ENCODE results near the gene TRIM73.
"Not testable (repeated sequence)": the region's sequence is repeated elsewhere in the genome, so short reads cannot be mapped to it uniquely, and the experiment has no call there.

The TRIM73 gene

DNA sequence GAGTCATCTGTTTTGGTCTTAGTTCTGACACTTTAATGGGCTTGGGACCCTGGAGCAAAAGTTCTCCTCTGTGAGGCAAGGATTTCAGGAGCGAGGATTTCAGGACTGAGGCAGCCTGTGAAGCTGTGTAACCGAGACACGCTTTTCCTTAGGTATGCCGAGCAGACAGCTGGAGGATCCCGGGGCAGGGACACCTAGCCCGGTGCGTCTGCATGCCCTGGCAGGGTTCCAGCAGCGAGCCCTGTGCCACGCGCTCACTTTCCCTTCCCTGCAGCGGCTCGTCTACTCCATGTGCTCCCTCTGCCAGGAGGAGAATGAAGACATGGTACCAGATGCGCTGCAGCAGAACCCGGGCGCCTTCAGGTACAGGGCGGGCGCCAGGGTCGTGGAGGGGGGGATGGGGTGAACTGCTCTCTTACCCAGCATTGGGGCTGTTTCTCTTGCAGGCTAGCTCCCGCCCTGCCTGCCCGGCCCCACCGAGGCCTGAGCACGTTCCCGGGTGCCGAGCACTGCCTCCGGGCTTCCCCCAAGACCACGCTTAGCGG lies 20.5 kb downstream of the TRIM73 start:
- DNase-seq (ENCODE audit: low read depth in 2 of 2), result not testable (repeated sequence)

DNA sequence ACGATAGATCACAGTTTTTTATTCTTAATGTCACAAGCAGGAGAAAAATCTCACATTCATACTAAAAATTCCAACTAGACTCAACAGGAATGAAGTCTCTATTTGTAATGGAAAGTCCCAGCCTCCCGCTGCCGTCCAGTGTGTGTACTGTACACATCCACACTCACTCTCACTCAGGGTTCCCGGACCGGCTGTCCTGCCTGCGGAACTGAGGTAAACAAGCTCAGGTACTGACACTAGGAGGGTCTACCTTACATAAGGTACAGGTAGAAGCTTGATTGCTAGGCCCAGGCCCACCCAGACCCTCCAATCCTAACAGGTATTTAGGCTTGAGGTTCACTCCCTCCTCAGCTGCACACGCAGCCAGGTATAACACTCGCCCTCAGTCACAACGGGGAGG lies 21.4 kb downstream of the TRIM73 start:
- not testable (repeated sequence) for DNase-seq (ENCODE audit: low read depth in 2 of 2)

DNA sequence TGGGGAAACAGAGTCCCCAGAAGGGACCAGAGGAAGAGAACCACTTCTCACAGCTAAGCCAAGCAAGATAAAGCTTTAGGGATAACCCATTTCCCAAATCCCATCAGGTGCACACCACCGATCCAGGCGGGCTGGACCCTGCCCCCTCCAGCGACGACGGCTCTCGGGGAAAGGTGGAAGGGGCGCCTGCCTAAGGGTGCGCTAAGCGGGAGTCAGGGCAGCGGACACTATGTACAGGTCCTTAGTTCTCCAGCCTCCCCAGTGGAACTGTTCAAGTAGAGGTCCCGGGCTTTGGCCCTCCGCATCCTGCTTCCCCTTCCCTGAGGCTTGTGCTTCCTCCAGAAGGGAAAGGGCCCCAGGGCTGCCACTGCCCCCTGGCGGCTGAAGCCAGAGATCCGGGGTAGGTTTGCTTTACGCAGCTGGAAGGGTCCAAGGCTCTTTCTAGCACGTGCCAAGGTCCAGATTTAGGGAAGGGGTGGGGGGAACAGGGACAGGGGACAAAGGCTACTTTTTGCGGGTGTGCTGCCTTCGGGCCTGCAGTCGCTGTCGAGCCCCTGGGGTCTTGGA lies 22.9 kb downstream of the TRIM73 start:
- DNase-seq (ENCODE audit: low read depth in 2 of 2), result not testable (repeated sequence)

DNA sequence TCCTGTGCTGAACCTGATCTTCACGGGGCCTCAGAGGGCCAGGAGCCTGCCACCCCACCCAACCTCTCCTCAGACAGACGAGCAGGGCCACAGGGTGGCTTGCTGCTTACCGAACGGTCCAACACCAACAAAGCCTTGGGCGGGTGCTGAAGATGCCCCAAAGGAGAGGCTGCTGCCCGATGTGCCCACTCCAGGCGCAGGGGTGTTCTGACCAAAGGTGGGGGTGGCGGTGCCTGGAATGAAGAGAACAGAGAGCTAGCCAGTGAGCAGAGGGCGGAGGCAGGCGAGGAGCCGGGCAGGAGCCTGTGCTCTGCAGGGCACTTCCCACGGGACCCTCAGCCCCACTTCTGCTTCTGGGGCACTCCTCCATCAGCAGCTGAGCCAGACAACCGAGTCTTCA lies 23.8 kb downstream of the TRIM73 start:
- not testable (repeated sequence) for DNase-seq (ENCODE audit: low read depth in 2 of 2)

DNA sequence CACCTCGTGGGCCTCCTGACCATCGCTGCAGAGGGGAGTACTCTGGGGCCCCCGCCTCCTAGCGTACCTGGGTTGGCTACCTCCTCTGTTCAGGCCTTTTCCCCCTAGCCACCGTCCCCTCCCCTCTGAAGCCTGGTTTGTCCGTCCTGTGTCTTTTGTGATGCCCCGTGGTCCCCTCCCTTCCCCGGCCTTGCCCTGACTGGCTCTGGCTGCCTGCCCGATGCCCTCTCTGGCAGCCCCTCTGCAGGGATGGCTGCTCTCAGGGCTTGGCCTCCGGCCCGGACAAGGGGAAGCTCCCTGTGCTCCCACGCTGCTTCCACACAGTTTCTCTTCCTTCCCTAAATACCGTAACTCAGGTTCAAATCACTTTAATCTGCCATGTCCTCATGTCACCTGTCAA lies 24.3 kb downstream of the TRIM73 start:
- not testable (repeated sequence) for DNase-seq (ENCODE audit: low read depth in 2 of 2)

DNA sequence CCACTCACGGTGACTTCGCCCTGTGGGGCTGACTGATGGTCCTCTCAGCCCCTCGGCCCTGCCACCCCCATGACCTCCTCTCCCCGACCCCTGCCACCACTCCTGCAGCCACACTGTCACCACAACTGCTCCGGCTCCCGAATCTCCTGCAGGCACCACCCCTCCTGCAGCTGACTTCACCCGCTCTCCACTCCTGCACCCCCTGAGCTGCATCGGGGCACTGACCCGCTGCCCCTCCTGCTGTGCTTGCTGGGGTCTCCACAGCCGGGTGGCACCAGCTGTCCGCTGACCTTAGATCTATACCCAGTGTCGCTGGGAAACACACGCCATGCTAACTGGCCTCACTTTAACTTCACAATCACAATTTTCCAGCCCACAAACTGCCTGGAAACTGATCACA lies 24.7 kb downstream of the TRIM73 start:
- not testable (repeated sequence) for DNase-seq (ENCODE audit: low read depth in 2 of 2)

DNA sequence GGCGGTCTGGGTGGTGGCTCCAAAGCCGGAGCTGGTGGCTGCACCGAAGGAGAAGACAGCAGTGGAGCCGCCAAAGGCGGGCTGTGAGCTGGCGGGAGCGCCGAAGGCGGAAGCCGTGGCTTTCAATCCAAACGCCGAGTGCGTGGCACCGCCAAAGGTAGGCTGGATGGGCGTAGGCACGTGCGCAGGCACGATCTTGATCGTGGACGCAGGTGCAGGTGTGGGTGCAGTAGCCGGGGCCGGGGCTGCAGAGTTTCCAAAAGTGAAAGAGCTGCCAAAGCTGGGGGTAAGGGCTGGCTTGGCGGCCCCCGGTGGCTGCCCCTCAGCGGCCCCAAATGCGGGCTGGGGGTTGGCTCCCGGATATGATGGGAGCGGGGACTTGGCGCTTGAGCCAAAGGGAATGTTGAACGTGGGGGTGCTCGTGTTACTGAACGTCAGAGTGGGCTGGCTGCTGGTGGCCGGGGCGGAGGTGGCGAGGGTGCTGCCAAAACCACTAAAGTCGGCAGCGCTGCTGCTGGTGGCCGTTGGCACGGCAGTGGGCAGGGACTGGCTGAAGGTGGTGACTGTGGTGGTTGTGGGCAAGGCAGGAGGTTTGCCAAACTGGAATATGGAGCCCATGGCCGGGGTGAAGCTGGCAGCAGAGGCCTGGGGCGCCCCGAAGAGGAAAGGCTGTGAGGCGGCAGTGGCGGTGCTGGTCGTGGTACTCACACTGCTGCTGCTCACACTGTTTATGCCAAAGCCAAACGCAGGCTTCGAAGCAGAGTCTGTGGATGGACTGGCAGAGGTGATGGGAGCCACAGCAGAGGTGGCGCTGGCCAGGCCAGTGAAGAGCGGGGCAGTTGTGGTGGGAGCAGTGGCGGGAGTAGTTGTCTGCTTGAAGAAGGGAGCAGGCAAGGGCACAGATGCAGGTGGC lies 26.6 kb downstream of the TRIM73 start:
- DNase-seq (ENCODE audit: low read depth in 2 of 2), result not testable (repeated sequence)

DNA sequence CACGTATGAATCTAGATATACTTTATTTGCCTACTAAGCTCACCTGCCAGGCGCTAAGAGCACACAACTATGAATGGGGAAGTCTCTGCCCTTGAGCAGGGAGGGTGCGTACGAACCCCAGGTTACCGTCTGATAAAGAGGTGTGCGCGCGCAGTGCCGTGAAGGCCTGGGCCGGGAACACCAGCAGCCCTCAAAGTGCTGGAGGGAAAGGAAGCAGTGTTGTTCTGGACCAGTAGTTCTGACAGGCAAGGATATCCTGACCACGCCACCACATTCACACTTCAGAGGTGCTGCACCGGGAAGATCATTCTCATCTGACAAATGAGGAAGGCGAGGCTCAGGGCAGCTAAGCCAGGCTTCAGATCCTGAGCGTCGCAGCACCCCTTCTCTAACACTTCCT lies 28.1 kb downstream of the TRIM73 start:
- not testable (repeated sequence) for DNase-seq (ENCODE audit: low read depth in 2 of 2)

DNA sequence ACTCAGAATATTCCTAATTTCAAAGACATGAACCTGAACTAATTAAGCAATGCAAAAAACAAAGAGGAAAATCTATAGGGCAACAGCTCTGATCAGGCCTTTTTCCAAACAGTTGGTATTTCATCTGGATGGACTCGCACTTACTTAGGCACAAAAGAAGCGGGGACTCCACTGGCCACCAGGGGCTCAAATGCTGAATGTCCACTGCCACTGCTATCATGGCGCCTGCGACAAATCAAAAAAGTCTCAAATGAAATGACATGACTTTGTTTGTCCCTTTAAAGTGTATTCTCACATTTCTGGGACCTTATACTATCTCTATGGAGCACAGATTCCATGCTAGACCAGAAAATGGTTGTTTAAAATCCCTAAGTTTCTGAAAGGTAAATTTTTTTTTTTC lies 43.6 kb downstream of the TRIM73 start:
- DNase-seq (ENCODE audit: low read depth in 2 of 2), result not testable (repeated sequence)

DNA sequence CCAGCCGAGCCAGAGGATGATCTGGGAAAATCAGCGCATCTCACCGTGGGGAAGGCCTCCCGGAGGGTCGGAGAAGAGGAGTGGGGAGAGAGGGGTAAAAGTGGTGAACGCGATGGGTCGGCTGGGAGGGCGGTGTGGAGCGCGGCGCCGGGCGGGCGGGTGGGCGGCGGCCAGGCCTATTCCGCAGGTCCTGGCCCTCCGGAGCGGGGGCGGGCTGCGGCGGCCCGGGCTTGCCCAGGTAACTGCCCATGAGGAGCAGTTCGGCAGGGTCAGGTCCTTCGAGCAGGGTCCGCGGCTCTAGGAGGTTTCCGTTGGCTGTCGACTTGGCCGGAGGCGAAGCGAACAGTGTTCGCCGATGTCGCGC lies 46.7 kb downstream of the TRIM73 start:
- not testable (repeated sequence) for DNase-seq (ENCODE audit: low read depth in 2 of 2)

DNA sequence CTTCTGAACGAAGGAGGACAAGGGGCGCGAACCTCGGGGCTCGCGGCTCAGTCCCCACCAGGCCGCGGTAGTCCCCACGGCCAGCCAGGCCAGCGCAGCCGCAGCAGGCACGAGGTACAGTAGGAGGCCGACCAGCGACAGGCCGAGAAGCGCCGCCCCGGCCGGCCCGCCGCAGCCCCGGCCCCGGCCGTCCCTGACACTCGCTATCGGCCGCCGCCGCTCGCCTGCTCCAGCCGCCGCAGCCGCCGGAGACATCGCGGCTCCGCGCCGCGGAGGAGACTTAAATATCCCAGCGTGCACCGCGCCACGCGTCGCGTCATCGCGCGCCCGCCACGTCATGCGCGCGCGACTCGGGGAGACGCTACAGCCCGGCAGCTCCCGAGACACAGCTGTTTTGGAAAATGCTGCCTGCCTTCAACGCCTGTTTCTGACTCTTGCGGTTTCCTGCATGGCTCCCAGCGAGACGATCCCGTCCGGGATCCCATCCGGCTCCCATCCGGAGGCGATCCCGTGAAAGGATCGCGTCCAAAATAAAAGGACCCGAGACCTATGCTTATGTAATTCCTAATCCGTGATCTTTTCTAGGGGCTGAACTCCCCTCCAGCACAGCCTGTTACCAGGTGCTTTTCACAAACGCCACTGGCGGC lies 47.2 kb downstream of the TRIM73 start:
- not testable (repeated sequence) for DNase-seq (ENCODE audit: low read depth in 2 of 2)

DNA sequence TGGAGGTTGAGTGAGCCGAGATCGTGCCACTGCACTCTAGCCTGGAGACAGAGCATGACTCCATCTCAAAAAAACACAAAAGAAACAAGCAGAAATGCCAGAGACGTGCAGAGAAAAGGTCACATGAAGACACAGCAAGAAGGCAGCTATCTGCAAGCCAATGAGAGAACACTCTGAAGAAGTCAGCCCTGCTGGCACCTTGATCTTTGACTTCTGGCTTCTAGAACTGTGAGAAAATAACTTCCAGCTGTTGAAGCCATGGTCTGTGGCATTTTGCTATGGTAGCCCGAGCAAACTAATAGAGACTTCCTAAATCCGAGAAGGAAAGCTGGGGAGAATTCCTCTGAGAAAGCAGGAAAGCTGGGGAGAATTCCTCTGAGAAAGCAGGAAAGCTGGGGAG lies 54.5 kb downstream of the TRIM73 start:
- DNase-seq (ENCODE audit: low read depth in 2 of 2), result not testable (repeated sequence)

DNA sequence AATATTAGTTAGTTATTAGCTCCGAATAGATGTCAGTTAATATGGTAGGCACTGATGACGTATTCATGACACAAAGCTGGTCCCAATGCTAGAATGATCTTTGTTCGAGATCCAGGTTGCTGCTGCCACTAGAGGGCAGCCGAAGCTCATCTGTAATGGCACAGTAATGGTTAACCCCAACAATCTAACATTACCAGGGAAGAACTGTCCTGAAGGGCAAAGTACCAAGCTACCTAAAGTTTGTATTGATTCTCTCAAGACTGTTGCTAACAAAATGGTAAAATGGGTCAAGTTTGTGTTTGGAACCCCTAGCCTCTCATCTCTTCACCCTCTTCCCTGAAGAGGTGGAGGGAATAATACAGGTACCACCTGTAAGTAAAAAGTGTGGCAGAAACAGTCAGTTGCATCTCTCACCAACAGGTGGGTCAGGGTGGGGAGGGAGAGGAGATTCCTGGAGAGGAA lies 57.1 kb downstream of the TRIM73 start:
- not testable (repeated sequence) for DNase-seq (ENCODE audit: low read depth in 2 of 2)
